ENCODE data around the gene AHNAK. TPM values are rescaled to one million over a fixed set of nuclear protein-coding genes. Genes with fewer than 3 reads are reported as not detected.

AHNAK gene
- total and polyA plus RNA-seq, 2 of the 8 experiments (the other 6 are each of a cell fraction or from before 2014, with no cell fraction given): 2.0 to 5.8 TPM

GRCh38 chr11:62392506-62392905 is 154.1 kb downstream of the AHNAK start:
- Histone ChIP-seq H2BK5ac (ENCODE audit: low read depth, low read length) (no peak overlapping the region), H3K14ac (ENCODE audit: insufficient read length) (no peak overlapping the region), H3K4me3 (ENCODE audit: extremely low read depth in 1 of 4, insufficient read depth in 2 of 4, low read depth in 3 of 4, low read length in 4 of 4) (no peak overlapping the region), H4K20me1 (replicated peaks in 1 of 2; ENCODE audit: control insufficient read depth in 1 of 2, insufficient read depth in 2 of 2, low read length in 2 of 2) (no peaks in the 10 kb centered on the region), H2BK20ac (ENCODE audit: low read length) (no peak overlapping the region), H3K4me2 (ENCODE audit: insufficient read depth in 1 of 2, low read depth in 2 of 2, low read length in 2 of 2) (no peak overlapping the region), H2BK12ac (ENCODE audit: low read depth, low read length) (no peak overlapping the region), H3K9ac (replicated peaks in 1 of 4; ENCODE audit: extremely low read depth in 1 of 4, low read depth in 3 of 4, low read length in 3 of 4) (no peak overlapping the region), H3K27me3 (replicated peaks in 1 of 4; ENCODE audit: control insufficient read depth in 3 of 4, extremely low read depth in 1 of 4, insufficient read depth in 3 of 4, low read length in 3 of 4) (no peaks in the 10 kb centered on the region), H2AK5ac (ENCODE audit: low read depth, low read length) (no peak overlapping the region), H3K9me3 (ENCODE audit: insufficient read depth in 2 of 2, low read depth in 1 of 2, low read length in 1 of 2) (no peaks in the 10 kb centered on the region), H3K4ac (replicated peaks; ENCODE audit: insufficient read length, low read depth, low read length) (no peak overlapping the region), H3K36me3 (ENCODE audit: control insufficient read depth in 2 of 4, insufficient read depth in 4 of 4, low read length in 3 of 4) (no peaks in the 10 kb centered on the region), H3K79me2 (ENCODE audit: control insufficient read depth in 1 of 2, insufficient read depth in 2 of 2, low read length in 2 of 2) (no peaks in the 10 kb centered on the region), H2BK15ac (ENCODE audit: low read length) (no peak overlapping the region), H2AFZ (ENCODE audit: low read length) (no peak overlapping the region), H4K91ac (replicated peaks; ENCODE audit: insufficient read length, low read length) (no peak overlapping the region), H3K56ac (replicated peaks; ENCODE audit: insufficient read length, low read depth, low read length) (no peak overlapping the region), H3K18ac (ENCODE audit: extremely low read depth, low read length) (no peak overlapping the region), H4K8ac (ENCODE audit: extremely low read depth, insufficient read depth, low read length) (no peak overlapping the region), H3K27ac (ENCODE audit: low read depth, low read length) (no peak overlapping the region), H3K4me1 (replicated peaks in 1 of 4; ENCODE audit: control insufficient read depth in 3 of 4, insufficient read depth in 4 of 4, low read length in 3 of 4) (peaks cover 3 to 4% (median 3%) of the 10 kb centered on the region in 4 experiments; a peak in 5 of 7 replicates), H3K79me1 (ENCODE audit: low read depth, low read length) (no peaks in the 10 kb centered on the region), H3K23me2 (ENCODE audit: low read depth, low read length) (no peaks in the 10 kb centered on the region), H2BK120ac (replicated peaks; ENCODE audit: low read depth, low read length) (no peak overlapping the region), H3K23ac (ENCODE audit: insufficient read length) (no peak overlapping the region), H4K5ac (ENCODE audit: insufficient read length, low read depth, low read length) (no peak overlapping the region)
- ChIA-PET POLR2A (ENCODE audit: partially characterized antibody) (interaction anchor here (0.6 to 1.6 kb wide), 4 partner anchors 168 to 296 kb away, joined by 3 to 4 read pairs (median 4); partner anchors contain the start of gene EEF1G), CTCF (ENCODE audit: partially characterized antibody) (interaction anchor here (0.7 to 8.6 kb wide), 18 partner anchors 9 to 395 kb away, joined by 3 to 113 read pairs (median 4); partner anchors contain the start of genes AHNAK, SCGB1A1 and TMEM179B)
- FAIRE-seq (no peak), DNase-seq (ENCODE audit: low read depth in 1 of 2, low spot score in 2 of 2) (no peak)
- TF ChIP-seq EP300 (IDR thresholded peaks at IDR 0.05; ENCODE audit: borderline replicate concordance in 1 of 2, low read depth in 2 of 2, low read length in 2 of 2) (no peak), CHD2 (IDR thresholded peaks at IDR 0.05; ENCODE audit: low read length) (no peak), KDM5A (IDR thresholded peaks at IDR 0.05; ENCODE audit: low read length) (no peak), ZNF274 (IDR thresholded peaks at IDR 0.05; ENCODE audit: borderline replicate concordance, extremely low read depth, low read length) (no peak), JUND (IDR thresholded peaks at IDR 0.05; ENCODE audit: low read length) (no peak), HDAC6 (IDR thresholded peaks at IDR 0.05; ENCODE audit: low read depth, low read length) (no peak), TBP (IDR thresholded peaks at IDR 0.05; ENCODE audit: low read depth, low read length) (no peak)
- 86% methylated on average over 3 of the region's 3 CpGs; no CpG with 5 or more reads in 1 of the 2 experiments for WGBS, 2 experiments (ENCODE audit: extremely low coverage in 1 of 2, insufficient coverage in 1 of 2, insufficient read length in 1 of 2, insufficient replicate concordance in 2 of 2, low coverage in 1 of 2, low lambda C conversion rate in 2 of 2, missing lambda C conversion rate in 1 of 2)
